ENCODE measurements around the gene CRELD2.

Gene CRELD2

DNA sequence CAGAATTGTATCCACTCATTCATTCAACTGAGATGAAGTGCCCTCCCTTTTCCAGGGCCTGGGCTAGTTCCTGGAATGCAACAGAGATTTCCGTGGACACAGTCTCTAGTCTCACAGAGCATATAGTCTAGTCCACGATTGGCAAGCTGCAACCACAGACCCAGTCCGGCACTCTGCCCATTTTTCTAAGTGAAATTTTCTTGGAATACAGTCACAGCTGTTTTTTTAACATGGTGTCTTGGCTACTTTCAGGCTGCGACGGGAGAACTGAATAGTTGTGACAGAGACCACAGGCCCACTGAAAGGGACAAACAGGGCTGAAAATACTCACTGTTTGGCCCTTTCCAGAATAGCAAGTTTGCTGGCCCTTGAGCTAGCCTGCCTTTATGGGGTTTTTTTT is 29.4 kb upstream of the CRELD2 start:
- no peak for DNase-seq

DNA sequence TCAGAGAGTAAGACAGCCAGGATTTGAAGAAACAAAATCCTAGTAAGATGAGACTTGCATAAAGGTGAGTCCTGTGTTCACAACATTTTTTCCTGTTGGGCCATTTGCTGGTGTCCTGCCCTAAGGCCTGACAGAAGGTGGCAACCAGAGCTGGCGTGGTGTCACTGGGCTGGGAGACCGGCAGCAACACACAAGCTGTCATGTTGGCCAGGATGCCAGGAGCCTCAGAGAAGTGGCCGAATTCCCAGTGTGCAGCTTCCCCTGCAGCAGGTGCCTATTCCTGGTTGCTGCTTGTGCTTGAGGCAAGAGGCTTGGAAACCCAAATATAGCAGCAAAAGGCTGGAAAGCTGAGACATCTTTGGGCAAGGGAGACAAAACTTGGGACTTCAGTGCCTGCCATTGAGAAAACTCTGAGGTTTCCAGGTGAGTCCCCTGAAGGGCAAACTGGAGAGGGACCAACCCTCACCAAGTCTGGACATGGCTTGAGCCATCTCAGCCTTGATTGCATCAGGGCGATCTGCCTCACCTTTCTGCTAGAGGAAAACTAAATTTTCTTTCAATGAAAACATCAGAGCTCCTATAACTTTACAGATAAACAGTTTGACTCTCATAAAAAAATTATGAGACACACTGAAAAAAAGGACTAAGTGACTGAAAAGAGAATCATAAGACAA is 26.1 kb upstream of the CRELD2 start:
- DNase-seq = no peak

DNA sequence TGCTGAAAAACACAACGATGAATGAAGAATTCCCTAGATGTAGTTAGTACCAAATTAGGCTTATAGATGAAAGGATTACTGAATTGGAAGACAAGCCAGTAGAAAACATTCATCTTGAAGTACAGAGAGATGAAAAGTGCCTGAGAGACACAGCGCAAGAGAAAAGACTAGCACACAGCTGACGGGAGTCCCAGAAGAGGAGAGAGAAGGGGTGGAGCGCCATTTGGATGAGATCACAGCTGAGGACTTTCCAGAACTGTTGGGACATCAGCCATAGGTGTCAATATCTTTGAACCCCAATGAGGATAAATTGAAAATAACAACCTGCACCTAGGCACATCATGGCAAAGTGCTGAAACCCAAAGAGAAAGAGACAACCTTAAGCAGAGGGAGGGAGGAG is 25.4 kb upstream of the CRELD2 start:
- DNase-seq = no peak

DNA sequence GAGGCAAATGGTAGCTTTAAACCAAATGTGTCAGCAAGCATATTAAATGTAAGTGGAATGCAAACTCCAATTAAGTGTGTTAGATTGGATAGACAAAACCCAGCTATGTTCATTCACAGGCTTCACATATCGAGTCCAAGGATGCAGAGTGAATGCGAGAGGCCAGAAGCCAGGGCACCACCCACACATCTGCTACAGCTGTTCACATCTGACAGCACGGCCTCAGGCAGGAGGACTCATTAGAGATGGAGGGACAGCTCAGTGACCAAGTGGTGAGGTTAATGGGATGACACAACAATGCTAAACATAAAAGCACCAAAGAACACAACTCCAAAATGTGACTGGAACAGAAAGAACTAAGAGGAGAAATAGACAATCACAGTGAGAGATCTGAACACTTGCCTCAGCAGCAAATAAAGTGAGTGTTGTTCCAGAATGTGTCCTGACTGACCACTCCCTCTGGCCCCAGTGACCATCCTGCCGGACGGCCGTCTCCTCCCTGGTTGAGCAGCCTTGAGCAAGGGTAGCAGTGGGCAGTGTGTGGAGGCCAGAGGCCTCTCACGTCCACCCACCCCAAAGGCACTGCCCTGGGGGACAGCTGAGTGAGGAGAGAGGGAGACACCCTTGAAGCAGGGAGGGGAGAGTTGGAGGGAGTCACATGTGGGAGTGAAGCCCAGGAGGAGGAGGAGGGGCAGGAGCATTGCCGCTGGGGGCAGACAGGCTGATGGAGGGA is 23.9 kb upstream of the CRELD2 start:
- no peak for DNase-seq

DNA sequence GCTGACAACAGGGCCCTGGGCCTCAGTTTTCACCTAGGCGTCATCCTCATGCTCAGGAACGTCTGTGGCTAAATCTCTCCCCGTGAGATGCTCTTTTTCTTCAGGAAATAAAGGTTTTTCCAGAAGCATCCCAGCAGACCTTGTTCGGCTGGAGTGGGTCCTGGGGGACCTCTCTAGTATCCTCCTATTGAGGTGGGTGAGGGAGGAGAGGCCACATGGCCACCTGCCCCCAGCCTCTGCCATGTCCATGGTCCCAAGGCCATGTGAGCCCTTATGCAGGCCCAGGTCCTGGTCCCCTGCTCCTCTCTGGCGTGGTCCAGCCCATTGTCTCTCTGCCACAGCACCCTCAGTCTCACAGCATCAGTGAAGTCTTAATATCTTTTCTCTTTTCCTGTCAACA is 22.2 kb upstream of the CRELD2 start:
- DNase-seq = no peak

DNA sequence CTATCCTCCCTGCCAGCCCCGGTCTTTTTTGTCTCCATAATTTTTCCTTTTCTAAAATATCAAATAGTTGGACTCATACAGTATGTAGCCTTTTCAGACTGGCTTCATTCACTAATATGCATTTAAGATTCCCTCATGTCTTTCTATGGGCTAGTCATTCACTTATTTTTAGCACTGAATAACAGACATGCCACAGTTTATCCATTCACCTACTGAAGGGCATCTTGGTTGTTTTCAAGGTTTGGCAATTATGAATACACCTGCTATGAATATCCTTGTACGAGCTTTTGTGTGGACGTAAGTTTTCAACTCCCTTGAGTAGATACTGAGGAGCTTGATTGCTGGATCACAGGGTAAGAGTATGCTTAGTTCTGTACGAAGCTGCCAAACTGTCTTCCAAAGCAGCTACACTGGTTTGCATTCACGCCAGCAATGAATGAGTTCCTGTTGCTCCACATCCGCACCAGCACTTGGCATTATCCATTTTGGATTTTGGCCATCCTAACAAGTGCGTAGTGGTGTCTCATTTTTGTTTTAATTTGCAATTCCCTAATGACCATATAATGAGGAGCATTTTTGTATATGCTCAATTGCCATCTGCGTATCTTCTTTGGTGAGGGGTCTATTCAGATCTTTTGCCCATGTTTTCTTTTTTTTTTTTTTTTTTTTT is 21.3 kb upstream of the CRELD2 start:
- no peak for DNase-seq

DNA sequence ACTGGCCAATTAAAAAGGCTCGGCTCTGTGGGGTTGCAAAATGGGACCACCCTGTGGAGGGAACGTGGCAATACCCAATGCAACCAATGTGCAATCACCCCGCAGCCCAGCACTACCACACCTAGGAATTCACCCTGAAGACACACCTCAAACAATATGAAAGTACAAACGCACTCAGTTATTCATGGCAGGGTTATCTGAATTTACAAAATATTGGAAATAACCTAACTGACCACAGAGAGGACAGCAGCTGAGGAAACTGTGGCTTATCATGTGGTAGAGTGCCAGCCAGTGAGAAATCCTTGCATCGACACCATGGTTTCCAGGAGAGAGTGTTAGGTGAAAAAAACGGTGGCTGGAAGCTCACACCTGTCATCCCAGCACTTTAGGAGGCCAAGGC is 18.9 kb upstream of the CRELD2 start:
- no peak for DNase-seq

DNA sequence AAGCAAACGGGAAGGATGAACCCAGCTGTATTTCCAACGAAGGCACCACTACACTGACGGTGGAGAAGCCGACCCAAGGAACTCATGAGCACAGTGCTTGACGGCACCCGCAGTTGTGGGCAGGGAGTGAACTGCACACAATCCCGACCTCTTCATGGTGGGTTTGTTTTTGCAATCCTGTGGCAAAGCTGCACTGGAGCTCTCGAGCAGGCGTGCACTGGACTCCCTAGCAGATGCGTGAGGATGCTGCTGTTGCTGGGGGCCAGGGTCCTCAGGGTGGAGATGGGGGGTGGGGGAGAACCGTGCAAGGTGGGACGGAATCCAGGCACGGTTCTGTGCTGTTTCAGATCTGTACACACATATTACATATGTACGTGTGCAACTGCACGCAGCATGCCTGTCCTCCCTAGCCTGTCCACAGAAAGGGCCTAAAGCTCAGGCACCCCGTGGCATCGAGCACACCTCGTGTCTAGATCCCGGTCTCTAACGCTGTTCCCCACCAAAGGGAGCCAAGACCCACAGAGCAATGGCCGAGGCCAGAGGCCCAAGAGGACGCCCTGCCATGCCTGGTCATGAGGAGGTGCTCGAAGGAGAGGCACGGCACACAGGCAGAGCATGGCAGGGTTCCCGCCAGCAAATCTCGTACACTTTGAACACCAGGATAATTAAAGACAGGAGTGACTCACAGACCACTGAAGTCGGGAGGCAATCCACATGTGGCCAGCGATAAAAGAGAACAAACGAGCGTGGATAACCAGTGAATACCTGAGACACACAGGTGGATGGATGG is 17.8 kb upstream of the CRELD2 start:
- no peak for DNase-seq

DNA sequence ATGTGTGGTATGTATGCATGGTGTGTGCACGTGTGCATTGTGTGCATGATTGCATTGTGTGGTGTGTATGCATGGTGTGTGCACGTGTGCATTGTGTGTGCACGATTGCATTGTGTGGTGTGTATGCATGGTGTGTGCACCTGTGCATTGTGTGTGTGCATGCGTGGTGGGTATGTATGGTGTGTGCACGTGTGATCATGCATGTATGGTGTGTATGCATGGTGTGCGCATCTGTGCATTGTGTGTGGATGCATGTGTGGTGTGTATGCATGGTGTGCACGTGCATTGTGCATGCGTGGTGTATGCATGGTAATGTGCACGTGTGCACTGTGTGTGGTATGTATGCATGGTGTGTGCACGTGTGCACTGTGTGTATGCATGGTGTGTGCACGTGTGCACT is 17.0 kb upstream of the CRELD2 start:
- no peak for DNase-seq

DNA sequence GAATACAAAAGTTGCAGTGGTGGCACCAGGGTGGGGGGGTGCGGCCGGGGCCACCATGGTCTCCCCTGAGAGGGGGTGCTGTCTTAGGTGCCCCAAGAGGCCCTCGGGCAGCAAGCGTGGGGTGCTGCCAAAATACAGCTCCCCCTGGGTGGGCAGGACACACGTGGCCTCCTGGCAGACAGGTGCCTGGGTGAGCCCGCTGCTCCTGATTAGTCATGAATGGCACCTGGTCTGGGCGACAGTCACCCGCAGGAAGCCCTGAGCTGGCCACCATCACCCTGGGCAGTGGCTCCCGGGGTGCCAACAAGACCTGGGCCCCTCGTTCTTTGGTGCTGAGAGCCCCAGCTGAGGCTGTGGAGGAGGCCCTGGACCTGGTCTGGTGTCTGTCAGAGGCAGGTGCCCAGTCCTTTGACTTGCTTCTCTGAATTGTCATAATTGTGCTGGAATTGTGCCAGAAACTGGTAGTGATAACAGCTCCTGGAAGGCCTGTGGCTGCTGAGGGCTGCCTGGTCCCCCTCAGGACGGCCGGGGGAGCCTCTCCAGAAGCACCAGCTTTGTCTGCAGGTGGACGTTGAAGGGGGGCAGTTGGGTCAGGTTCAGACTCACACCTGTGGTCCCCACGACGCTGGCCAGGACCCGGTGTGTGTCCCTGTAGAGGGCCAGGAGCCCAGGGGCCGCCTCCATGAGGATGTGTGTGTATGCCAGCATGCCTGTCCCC is 15.0 kb upstream of the CRELD2 start:
- DNase-seq = no peak

DNA sequence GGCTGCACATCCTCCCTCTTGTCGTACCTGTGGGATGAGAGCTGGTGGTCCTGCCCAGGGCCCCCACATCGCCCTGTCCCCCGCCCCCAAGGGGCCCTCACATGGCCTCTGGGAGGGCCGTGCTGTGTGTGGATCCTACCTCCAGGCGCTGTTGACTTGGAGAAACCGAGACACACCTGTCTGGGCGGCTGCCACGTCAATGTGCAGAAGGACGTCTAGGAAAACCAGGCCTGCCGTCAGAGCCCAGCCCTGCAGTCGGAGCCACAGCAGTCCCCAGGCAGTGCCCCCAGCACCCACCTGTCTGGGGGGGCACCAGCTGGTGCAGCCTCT is 14.4 kb upstream of the CRELD2 start:
- no peak for DNase-seq

DNA sequence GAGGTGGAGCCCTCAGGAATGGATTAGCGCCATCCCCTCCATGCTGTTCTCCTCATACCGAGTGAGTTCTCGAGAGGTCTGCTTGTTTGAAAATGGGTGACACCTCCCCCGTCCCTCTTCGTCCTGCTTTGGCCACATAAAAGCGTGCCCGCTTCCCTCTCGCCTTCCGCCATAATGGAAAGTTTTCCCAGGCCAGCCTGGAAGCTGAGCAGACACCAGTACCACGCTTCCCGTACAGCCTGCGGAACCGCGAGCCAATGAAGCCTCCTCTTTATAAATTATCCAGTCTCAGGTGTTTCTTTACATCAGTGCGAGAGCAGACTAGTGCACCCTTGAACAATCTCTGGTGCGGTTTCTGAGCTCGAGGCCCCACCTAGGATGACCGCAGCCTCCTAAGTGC is 13.0 kb upstream of the CRELD2 start:
- DNase-seq = no peak

DNA sequence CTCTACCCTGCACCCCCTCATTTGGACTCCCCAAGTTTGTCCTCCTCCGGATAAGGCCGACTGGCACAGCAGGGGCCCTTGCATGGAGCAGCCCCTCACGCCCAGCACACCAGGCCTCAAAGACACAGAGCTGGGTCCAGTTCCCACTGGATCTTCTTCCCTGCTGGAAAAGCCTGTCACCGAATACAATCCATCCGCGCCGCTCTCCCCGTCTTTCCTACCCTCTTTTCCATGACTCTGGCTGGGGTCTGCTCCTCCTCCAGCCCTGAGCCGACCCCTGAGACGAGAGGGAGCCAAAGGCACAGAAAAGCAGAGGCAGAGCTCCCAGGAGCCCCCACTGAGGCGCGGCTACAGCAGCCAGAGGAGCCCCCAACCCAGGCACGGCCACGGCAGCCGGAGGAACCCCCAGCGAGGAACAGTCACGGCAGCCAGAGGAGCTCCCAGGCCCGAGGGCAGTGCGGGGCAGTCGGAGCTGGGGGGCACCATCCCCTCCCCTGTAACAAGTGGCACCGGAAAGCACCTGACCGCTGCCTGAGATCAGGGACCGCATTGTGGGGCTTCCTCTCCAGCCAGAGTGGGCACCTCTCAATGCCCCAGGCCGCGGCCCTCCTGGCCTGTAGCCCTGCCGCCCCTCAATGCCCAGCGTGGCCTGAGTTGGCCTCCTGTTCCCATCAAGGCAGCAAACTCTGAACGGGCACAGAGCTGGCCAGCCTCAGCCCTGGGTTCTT is 12.2 kb upstream of the CRELD2 start:
- DNase-seq = no peak

DNA sequence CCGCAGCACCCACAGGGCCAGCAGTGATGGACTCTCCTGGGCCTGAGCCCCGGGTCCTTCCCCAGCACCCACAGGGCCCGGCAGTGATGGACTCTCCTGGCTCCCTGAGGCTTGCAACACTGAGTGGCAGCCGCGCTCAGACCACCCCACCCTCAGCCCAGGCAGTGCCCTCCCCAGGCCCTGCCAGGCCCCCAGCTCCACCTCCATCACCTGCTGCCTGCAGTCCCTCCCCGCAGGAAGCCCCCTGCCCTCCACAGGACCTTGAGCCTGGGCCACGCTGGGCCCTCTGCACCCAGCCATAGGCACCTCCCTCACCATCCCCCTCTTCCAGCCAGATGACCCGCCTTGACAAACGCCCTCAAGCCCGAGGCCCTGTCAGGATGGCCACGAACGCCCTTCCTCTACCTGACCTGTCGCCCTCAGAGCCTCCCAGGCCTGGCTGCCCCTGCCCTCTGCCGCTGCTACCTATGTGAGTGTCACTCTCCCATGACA is 11.6 kb upstream of the CRELD2 start:
- DNase-seq = no peak

DNA sequence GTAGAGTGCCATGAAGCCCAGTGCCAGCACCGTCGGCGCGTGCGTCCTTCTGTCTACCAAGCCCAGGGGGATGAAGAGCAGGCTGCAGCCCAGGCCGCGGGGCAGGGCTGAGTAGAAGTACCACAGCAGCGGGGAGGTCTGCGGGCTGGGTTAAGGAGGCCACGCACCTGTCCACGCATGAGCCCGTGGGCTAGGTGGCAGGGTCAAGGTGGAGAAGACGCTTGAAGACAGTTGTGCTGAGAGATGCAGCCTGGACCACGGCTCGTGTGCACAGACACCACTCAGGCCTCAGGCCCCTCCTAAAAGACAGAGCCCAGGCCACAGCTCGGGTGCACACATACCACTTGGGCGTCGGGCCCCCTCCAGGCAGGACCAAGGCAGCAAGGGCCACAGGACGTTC is 10.6 kb upstream of the CRELD2 start:
- no peak for DNase-seq

DNA sequence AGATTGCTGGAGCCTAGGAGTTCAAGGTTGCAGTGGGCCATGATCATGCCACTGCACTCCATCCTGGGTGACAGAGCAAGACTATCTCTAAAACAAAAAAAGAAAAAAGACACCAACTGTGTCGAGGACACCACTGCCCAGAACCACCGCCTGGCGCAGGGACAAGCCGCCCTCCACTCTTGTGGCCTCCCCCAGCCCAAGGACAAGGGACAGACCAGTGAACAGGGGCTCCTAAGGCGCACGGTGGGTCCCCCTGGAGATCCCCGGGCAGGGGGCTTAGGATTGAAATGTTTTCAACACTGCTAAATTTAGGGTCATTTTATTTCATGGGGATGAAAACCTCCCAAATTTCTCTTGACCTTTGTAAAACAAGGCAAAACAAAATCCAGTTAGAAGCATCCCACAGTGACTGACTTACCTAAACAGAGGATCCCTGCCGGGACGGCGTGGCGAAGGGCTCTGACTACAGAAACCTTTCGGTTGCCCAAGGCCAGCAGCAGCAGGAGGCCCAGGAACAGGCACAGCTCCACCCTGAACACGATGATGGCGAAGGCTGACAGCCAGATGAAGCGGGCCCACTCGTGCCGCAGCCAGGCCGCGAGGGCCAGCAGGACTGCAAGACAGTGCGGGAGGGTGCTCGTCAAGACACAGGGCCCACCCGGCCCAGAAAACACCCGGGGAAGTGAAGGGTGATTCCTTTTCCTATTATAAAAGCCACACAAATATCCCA is 8.8 kb upstream of the CRELD2 start:
- DNase-seq = no peak

DNA sequence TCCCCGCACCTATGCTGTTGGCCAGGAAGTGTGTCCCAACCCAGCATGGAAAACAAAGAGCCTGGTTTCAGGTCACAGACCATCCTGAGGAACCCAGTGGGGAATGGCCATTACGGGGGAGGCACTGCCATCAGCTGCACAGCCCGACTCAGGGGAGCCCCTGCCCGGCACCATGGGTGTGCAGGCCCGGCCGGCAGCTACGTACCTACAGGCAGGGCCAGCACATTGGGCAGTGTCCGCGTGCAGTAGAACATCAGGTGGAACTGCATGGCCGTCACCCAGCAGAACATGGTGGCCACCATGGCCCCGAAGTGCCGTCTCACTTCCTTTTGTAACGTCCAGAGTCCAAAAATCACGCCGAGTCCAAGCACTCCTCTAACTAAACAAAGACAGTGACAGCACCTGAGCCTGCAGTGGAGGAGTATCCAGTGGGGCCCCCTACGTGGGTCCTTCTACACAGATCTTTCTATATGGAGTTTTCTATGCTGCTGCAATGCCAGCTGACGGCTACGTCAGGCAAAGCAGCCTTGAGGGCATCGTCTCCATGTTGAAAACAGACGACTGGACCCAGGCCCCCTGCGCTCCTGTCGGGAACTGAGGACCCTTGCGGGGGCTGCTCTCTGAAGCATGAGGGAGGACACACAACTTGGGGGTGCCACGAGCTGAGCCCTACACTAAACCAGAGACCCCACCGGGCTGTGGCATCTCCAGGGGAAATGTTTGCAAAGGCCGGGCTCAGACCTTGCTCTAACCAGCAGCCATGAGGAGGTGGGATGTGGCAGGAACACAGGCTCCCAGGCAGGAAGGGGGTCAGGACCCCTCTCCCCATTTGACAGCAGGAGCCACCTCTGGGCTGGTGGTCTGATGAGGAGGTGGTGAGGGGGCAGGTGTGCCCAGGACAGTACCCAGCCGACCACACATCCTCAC is 7.9 kb upstream of the CRELD2 start:
- no peak for DNase-seq

DNA sequence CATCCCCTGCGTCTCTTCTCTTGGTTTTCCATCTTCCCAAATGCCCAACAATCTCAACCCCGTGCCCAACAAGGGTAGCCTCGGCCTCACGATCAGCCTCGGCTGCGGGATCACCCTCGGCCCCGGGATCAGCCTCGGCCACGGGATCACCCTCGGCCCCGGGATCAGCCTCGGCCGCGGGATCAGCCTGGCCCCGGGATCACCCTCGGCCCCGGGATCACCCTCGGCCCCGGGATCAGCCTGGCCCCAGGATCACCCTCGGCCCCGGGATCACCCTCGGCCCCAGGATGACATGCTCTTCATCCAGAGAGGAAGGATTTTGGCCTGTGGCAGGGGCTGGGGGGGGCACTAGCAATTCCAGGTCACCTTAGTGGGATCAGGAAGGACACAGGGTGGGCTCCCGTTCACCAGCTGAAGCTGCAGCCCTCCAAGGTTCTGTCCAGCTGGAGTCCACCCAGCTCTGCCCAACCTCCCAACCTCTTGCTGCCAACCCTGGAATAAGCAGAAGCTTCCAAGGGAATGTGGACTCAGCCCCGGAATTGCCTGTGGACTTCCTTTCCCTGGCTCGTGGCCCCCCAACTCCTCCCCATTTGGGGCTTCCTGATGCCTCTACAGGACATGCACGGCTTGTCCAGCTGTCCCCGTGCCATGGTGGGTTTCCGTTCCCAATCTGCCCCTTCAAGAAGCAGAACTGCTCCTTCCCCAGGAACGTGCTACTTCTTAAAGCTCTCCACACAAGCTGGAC is 6.4 kb upstream of the CRELD2 start:
- no peak for DNase-seq

DNA sequence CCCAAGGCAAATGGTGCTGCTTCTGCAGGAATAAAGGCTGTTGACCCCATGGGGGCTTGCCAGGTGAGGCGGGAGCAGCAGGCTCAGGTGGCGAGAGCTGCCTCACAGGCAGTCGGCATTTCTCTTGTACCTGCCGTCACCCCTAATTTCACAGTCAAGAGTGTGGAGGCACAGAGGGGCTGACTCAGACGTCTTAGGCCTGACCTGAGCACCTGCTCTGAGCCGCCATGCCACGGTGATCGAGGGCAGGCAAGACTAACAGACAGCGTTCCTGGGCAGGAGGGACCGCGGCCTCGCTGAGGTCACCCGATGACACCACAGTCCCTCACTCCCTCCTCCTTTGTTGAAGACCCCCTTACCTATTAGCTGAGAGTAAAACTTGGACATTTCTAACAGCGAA is 5.4 kb upstream of the CRELD2 start:
- no peak for DNase-seq
